A673 (cell line): ENCODE results near the gene MRGPRE. TPM values are rescaled to one million over a fixed set of nuclear protein-coding genes. Genes with fewer than 3 reads are reported as not detected.

ENCODE experiments used
- BruUV-seq: library from RNA; stranded (reverse); fragments of 400-500 nt; replicated peaks from 2 replicates; lab custom pipeline; 2021; lab: Mats Ljungman, UMichigan
- CTCF ChIA-PET: fragments of 300-600 bp; sonication (Branson Sonifier 250); formaldehyde crosslinking; loops from one replicate; lab custom pipeline; 2022; ENCODE audit warnings: antibody characterized with exemption; lab: Charles Lee
- POLR2A ChIA-PET: fragments of 300-600 bp; sonication (Branson Sonifier 250); formaldehyde crosslinking; loops from one replicate; lab custom pipeline; 2022; ENCODE audit warnings: antibody characterized with exemption; ENCODE audit not compliant: low non-redundant PET; lab: Charles Lee
- DNase-seq: peaks from one replicate; pipeline ENCODE4 v3.0.0-alpha.2; 2015; ENCODE audit warnings: low spot score
- H3K27ac ChIP-seq: fragments of 200-600 bp; sonication (generic); 2 replicates; pipeline ENCODE4 v1.5.1; 2016; ENCODE audit warnings: mixed run types, low read depth, mild to moderate bottlenecking, mixed read lengths, antibody characterized with exemption, low read length; ENCODE audit not compliant: poor library complexity, severe bottlenecking
- H3K27me3 ChIP-seq: fragments of 200-600 bp; sonication (generic); replicated peaks from 2 replicates; pipeline ENCODE4 v1.6.1; 2017; ENCODE audit warnings: mixed run types, low read depth, mild to moderate bottlenecking, mixed read lengths, antibody characterized with exemption, low read length; ENCODE audit not compliant: insufficient read depth, poor library complexity
- H3K36me3 ChIP-seq: fragments of 200-600 bp; sonication (generic); 2 replicates; pipeline ENCODE4 v1.6.1; 2016; ENCODE audit warnings: mixed run types, mild to moderate bottlenecking, mixed read lengths, antibody characterized with exemption, low read length; ENCODE audit not compliant: insufficient read depth, poor library complexity, severe bottlenecking
- H3K4me1 ChIP-seq: fragments of 200-600 bp; sonication (generic); 2 replicates; pipeline ENCODE4 v1.6.1; 2017; ENCODE audit warnings: mixed run types, mild to moderate bottlenecking, mixed read lengths, antibody characterized with exemption, low read length; ENCODE audit not compliant: insufficient read depth, poor library complexity, severe bottlenecking
- H3K4me3 ChIP-seq: fragments of 200-600 bp; sonication (generic); 2 replicates; pipeline ENCODE4 v1.5.1; 2016; ENCODE audit warnings: low read depth, mixed run types, mild to moderate bottlenecking, mixed read lengths, low read length; ENCODE audit not compliant: poor library complexity, severe bottlenecking
- H3K9me3 ChIP-seq: fragments of 200-600 bp; sonication (generic); 2 replicates; pipeline ENCODE4 v1.6.1; 2016; ENCODE audit warnings: mixed run types, low read depth, mild to moderate bottlenecking, mixed read lengths, antibody characterized with exemption, low read length; ENCODE audit not compliant: poor library complexity, severe bottlenecking
- CTCF ChIP-seq: fragments of 300-800, 200-600 bp; sonication (generic); conservative IDR thresholded peaks from 2 replicates; pipeline ENCODE4 v1.5.1; 2017; ENCODE audit warnings: low read depth, mild to moderate bottlenecking, antibody characterized with exemption, low read length, moderate library complexity, mixed read lengths
- EZH2 ChIP-seq: fragments of 200-600 bp; sonication (generic); IDR thresholded peaks from 2 replicates; pipeline ENCODE4 v1.6.1; 2017; ENCODE audit warnings: borderline replicate concordance, low read depth, mild to moderate bottlenecking, mixed read lengths, antibody characterized with exemption, low read length; ENCODE audit not compliant: poor library complexity, severe bottlenecking
- intact Hi-C: fragments of 100-400 bp; cut with micrococcal nuclease; formaldehyde crosslinking; loops from one replicate; pipeline ENCODE4 v1.10.0; 2022; ENCODE audit not compliant: unreplicated experiment
- total RNA-seq: library from RNA; stranded (reverse); gene quantifications from 2 replicates; pipeline ENCODE4 v1.2.3, GENCODE V29; 2021

Gene MRGPRE
- total RNA-seq, 1 experiment from 2014 or later: not detected

GRCh38 chr11:3196161-3197043, 35.8 kb downstream of the MRGPRE start:
- no TSS peak for BruUV-seq
- H3K27ac ChIP-seq: no peak overlapping the region
- no peaks in the 10 kb centered on the region for H3K9me3 ChIP-seq
- no peak for DNase-seq
- intact Hi-C loops: no loop called here
- H3K36me3 ChIP-seq: no peaks in the 10 kb centered on the region
- H3K4me1 ChIP-seq: no peaks in the 10 kb centered on the region
- ChIA-PET CTCF (no interaction called here), POLR2A (no interaction called here)
- H3K4me3 ChIP-seq: no peak overlapping the region
- TF ChIP-seq EZH2 (no peak), CTCF (no peak)
- H3K27me3 ChIP-seq: no peaks in the 10 kb centered on the region

- H3K9me3 ChIP-seq: no peaks in the 10 kb centered on the region
- CTCF ChIA-PET: no interaction called here
- no TSS peak for BruUV-seq
- intact Hi-C loops: no loop called here
- H3K4me1 ChIP-seq: no peaks in the 10 kb centered on the region
- POLR2A ChIA-PET: no interaction called here
- H3K27ac ChIP-seq: no peak overlapping the region
- no peak for TF ChIP-seq EZH2
- TF ChIP-seq CTCF: peak; percentile 43
- peak; percentile 20 for DNase-seq
- no peak overlapping the region for H3K4me3 ChIP-seq
- H3K36me3 ChIP-seq: no peaks in the 10 kb centered on the region
- no peaks in the 10 kb centered on the region for H3K27me3 ChIP-seq
Measured at GRCh38 chr11:3195251-3196160, 36.7 kb downstream of the MRGPRE start.

GRCh38 chr11:3194016-3194816, 38.0 kb downstream of the MRGPRE start:
- no peaks in the 10 kb centered on the region for H3K36me3 ChIP-seq
- DNase-seq: no peak
- no TSS peak for BruUV-seq
- POLR2A ChIA-PET: no interaction called here
- H3K4me1 ChIP-seq: no peaks in the 10 kb centered on the region
- intact Hi-C loops: no loop called here
- CTCF ChIA-PET: no interaction called here
- no peaks in the 10 kb centered on the region for H3K27me3 ChIP-seq
- TF ChIP-seq EZH2 (no peak), CTCF (no peak)
- no peak overlapping the region for H3K27ac ChIP-seq
- H3K4me3 ChIP-seq: no peak overlapping the region
- no peaks in the 10 kb centered on the region for H3K9me3 ChIP-seq
